GM10266 (cell line): ENCODE data around the gene SLC22A8.
"Not testable (repeated sequence)": the region's sequence is repeated elsewhere in the genome, so short reads cannot be mapped to it uniquely, and the experiment has no call there.

ENCODE experiments used
- DNase-seq: peaks from one replicate; pipeline ENCODE4 v3.0.0; 2012; ENCODE audit errors: extremely low spot score
- CTCF ChIP-seq: IDR thresholded peaks from 2 replicates; pipeline ENCODE4 v1.5.1; 2012; ENCODE audit warnings: mild to moderate bottlenecking, low read depth; ENCODE audit not compliant: control insufficient read depth, insufficient read depth; ENCODE audit errors: missing control alignments

The SLC22A8 gene

DNA sequence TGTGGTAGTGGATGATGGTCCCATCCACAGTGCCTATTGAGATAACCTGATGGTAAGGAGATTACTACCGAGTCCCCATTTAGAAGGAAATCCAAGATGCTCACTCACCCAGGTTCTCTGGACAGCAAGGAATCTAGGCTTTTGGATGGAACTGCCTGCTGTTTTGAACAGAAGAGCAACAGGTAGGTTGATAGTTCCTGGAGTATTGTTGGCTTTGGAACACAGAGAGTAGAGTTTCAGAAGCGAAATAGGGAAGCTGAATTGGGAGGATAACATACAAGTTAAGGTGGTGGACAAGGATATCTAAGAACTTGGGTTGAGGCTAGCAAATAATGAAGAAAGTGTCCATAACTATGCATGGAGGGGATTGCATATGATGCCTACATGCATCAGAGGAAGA lies 58.5 kb downstream of the SLC22A8 start:
- no peak for TF ChIP-seq CTCF
- no peak for DNase-seq

GRCh38 chr11:62954478-62954877 lies 61.2 kb downstream of the SLC22A8 start:
- no peak for DNase-seq
- TF ChIP-seq CTCF, result no peak

DNA sequence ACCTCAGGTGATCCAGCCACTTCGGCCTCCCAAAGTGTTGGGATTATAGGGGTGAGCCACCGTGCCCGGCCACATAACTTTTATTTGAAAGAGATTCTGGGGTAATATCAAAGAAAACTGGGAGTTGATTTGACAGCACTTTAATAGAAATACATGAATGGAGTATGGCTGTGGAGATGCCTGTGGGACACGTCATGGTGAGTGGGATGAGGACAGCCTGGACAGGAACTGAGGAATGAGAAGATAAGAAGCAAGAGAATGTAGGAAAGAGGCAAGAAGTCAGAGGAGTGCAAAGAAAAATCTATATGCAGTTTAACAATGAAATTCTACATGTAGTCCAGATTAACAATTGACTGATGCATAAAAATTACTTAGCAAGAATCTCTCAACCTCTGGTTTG lies 61.8 kb downstream of the SLC22A8 start:
- DNase-seq, result no peak
- TF ChIP-seq CTCF, result no peak

- DNase-seq, result no peak
- no peak for TF ChIP-seq CTCF
Observed at GRCh38 chr11:62948765-62949320, 66.8 kb downstream of the SLC22A8 start.

- not testable (repeated sequence) for DNase-seq
Observed at GRCh38 chr11:62945538-62945937, 70.1 kb downstream of the SLC22A8 start.
